ENCODE measurements around the gene PPP4R3B. TPM values are rescaled to one million over a fixed set of nuclear protein-coding genes. Genes with fewer than 3 reads are reported as not detected.

Gene PPP4R3B
- total RNA-seq = 42.5 and 48.1 TPM in 2 replicates

- DNase-seq (ENCODE audit: low read depth) = peak; percentile 97
- H3K27me3 ChIP-seq (ENCODE audit: control insufficient read depth, insufficient read depth, low read length) = no peaks in the 10 kb centered on the region
- H3K4me3 ChIP-seq (ENCODE audit: low read depth, low read length) = peak within 1 kb of the TSS; percentile 94
- TF ChIP-seq, protein P1, sequence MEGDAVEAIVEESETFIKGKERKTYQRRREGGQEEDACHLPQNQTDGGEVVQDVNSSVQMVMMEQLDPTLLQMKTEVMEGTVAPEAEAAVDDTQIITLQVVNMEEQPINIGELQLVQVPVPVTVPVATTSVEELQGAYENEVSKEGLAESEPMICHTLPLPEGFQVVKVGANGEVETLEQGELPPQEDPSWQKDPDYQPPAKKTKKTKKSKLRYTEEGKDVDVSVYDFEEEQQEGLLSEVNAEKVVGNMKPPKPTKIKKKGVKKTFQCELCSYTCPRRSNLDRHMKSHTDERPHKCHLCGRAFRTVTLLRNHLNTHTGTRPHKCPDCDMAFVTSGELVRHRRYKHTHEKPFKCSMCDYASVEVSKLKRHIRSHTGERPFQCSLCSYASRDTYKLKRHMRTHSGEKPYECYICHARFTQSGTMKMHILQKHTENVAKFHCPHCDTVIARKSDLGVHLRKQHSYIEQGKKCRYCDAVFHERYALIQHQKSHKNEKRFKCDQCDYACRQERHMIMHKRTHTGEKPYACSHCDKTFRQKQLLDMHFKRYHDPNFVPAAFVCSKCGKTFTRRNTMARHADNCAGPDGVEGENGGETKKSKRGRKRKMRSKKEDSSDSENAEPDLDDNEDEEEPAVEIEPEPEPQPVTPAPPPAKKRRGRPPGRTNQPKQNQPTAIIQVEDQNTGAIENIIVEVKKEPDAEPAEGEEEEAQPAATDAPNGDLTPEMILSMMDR (IDR thresholded peaks at IDR 0.05; ENCODE audit: insufficient read depth, low read length, poor library complexity, severe bottlenecking) = peak; percentile 39
- H3K36me3 ChIP-seq (ENCODE audit: control insufficient read depth, insufficient read depth, low read length) = no peaks in the 10 kb centered on the region
Observed at GRCh38 chr2:55617175-55618024, at the start of gene PPP4R3B. TSS of gene PPP4R3B (minus strand) at chr2:55617622. CDS start at chr2:55617285, 337 bp downstream.

DNA sequence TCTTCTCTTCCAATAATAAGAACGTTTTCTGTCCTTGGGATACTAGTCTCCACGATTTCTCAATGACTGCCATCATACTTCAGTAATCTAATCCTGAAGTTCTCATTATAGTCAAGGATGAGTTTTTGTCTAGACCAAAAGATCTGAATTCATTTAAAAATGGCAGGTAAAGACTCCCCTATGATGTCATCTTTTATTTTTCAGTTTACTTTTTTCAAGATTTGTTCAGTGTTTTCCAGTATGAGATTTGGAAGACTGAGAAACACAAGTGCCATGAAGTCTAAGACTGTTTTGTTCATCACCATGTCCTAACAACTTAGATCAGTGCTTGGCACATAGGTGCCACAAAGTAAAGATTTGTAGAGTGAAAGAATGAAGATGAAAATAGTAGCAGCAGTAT is 35.8 kb upstream of the PPP4R3B start:
- no peaks in the 10 kb centered on the region for H3K36me3 ChIP-seq (ENCODE audit: control insufficient read depth, insufficient read depth, low read length)
- H3K4me3 ChIP-seq (ENCODE audit: low read depth, low read length) = no peak overlapping the region
- TF ChIP-seq, protein P1 (IDR thresholded peaks at IDR 0.05; ENCODE audit: insufficient read depth, low read length, poor library complexity, severe bottlenecking) = no peak
- no peaks in the 10 kb centered on the region for H3K27me3 ChIP-seq (ENCODE audit: control insufficient read depth, insufficient read depth, low read length)
- DNase-seq (ENCODE audit: low read depth) = no peak

DNA sequence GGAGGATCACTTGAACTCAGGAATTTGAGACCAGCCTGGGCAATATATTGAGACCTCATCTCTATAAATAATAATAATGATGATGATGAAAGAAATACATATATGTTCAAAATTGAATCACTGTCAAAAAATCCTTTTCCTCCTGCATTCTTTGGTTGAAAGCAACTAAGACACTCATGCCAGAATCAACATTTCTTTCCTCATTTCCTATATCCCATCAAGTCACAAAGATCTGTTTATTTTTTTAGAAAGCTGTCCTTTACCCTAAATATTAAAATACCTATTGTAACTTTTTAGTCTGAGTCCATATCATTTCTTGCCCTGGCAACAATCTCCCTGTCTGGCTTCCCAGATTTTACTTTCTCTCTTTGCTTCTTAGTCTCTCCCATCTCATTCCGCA is 31.8 kb upstream of the PPP4R3B start:
- Histone ChIP-seq H3K36me3 (ENCODE audit: control insufficient read depth, insufficient read depth, low read length) (no peaks in the 10 kb centered on the region), H3K27me3 (ENCODE audit: control insufficient read depth, insufficient read depth, low read length) (no peaks in the 10 kb centered on the region), H3K4me3 (ENCODE audit: low read depth, low read length) (no peak overlapping the region)
- no peak for DNase-seq (ENCODE audit: low read depth)
- TF ChIP-seq, protein P1 (IDR thresholded peaks at IDR 0.05; ENCODE audit: insufficient read depth, low read length, poor library complexity, severe bottlenecking) = no peak

- no peaks in the 10 kb centered on the region for H3K27me3 ChIP-seq (ENCODE audit: control insufficient read depth, insufficient read depth, low read length)
- no peak overlapping the region for H3K4me3 ChIP-seq (ENCODE audit: low read depth, low read length)
- no peaks in the 10 kb centered on the region for H3K36me3 ChIP-seq (ENCODE audit: control insufficient read depth, insufficient read depth, low read length)
- TF ChIP-seq, protein P1 (IDR thresholded peaks at IDR 0.05; ENCODE audit: insufficient read depth, low read length, poor library complexity, severe bottlenecking) = no peak
- no peak for DNase-seq (ENCODE audit: low read depth)
Observed at GRCh38 chr2:55636831-55637230, 19.4 kb upstream of the PPP4R3B start.

DNA sequence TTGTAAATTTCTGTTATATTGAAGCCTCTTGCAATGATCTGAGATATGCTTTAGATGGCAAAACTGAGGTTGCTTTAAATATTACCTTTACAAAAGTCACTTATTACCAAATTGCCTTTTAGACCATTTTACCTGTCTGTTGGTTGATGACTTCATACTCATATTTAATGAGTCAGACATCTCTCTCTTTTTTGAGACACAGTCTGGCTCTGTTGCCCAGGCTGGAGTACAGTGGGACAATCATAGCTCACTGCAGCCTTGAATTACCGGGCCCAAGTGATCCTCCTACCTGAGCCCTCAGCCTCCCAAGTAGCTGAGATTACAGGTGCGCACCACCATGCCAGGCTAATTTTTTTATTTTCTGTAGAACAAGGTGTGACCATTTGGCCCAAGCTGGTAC is 11.5 kb upstream of the PPP4R3B start:
- H3K27me3 ChIP-seq (ENCODE audit: control insufficient read depth, insufficient read depth, low read length) = no peaks in the 10 kb centered on the region
- no peak overlapping the region for H3K4me3 ChIP-seq (ENCODE audit: low read depth, low read length)
- TF ChIP-seq, protein P1 (IDR thresholded peaks at IDR 0.05; ENCODE audit: insufficient read depth, low read length, poor library complexity, severe bottlenecking) = no peak
- DNase-seq (ENCODE audit: low read depth) = no peak
- H3K36me3 ChIP-seq (ENCODE audit: control insufficient read depth, insufficient read depth, low read length) = no peaks in the 10 kb centered on the region

Measured in kidney epithelial cell (primary cell).